CD8-positive, alpha-beta memory T cell (primary cell): ENCODE results near the gene SAMSN1. TPM values are rescaled to one million over a fixed set of nuclear protein-coding genes. Genes with fewer than 3 reads are reported as not detected.

Experiments
- CTCF ChIA-PET: fragments of 350-600 bp; sonication (Branson Sonifier 250); formaldehyde crosslinking; loops from one replicate; lab custom pipeline; 2021; ENCODE audit warnings: antibody characterized with exemption; lab: Charles Lee
- POLR2A ChIA-PET: fragments of 350-600 bp; sonication (Branson Sonifier 250); formaldehyde crosslinking; loops from one replicate; lab custom pipeline; 2021; ENCODE audit warnings: antibody characterized with exemption; lab: Charles Lee
- DNase-seq, 5 donors: peaks; one replicate each; pipeline versions ENCODE4 v3.0.0 to v3.0.0-alpha.2; 2020 to 2022; ENCODE audit warnings: mixed read lengths in 1 of 5
- H3K27ac ChIP-seq: one replicate; pipeline ENCODE4 v1.7.0; 2013; ENCODE audit warnings: low read depth, mild to moderate bottlenecking, low read length, moderate library complexity
- H3K27me3 ChIP-seq: 2 replicates; pipeline ENCODE4 v1.7.0; 2013; ENCODE audit warnings: low read length, mild to moderate bottlenecking; ENCODE audit not compliant: insufficient read depth, poor library complexity, severe bottlenecking
- H3K36me3 ChIP-seq: 2 replicates; pipeline ENCODE4 v1.7.0; 2013; ENCODE audit warnings: mild to moderate bottlenecking, low read length, moderate library complexity; ENCODE audit not compliant: insufficient read depth
- H3K4me1 ChIP-seq: 2 replicates; pipeline ENCODE4 v1.7.0; 2013; ENCODE audit warnings: mild to moderate bottlenecking, low read length, moderate library complexity; ENCODE audit not compliant: insufficient read depth
- H3K4me3 ChIP-seq: 2 replicates; pipeline ENCODE4 v1.7.0; 2013; ENCODE audit warnings: mild to moderate bottlenecking, low read length
- H3K9me3 ChIP-seq: 2 replicates; pipeline ENCODE4 v1.7.0; 2013; ENCODE audit warnings: mild to moderate bottlenecking, low read length
- H3K27ac Mint-ChIP-seq, 8 donors: one replicate each; pipeline ENCODE4 v1.8.0; 2020 to 2021; ENCODE audit warnings: mixed read lengths in 8 of 8, mild to moderate bottlenecking in 6 of 8, inconsistent platforms in 3 of 8, moderate library complexity in 3 of 8
- H3K27me3 Mint-ChIP-seq, 2 donors: one replicate each; pipeline ENCODE4 v1.8.0; 2020 to 2021; ENCODE audit warnings: mixed read lengths in 2 of 2, mild to moderate bottlenecking in 1 of 2, moderate library complexity in 1 of 2
- H3K36me3 Mint-ChIP-seq, 3 donors: one replicate each; pipeline ENCODE4 v1.8.0; 2020 to 2021; ENCODE audit warnings: mixed read lengths in 3 of 3, inconsistent platforms in 1 of 3, mild to moderate bottlenecking in 1 of 3
- H3K4me1 Mint-ChIP-seq, 3 donors: one replicate each; pipeline ENCODE4 v1.8.0; 2020 to 2021; ENCODE audit warnings: mixed read lengths in 3 of 3, inconsistent platforms in 1 of 3, mild to moderate bottlenecking in 1 of 3
- H3K4me3 Mint-ChIP-seq, 7 donors: one replicate each; pipeline ENCODE4 v1.8.0; 2020 to 2021; ENCODE audit warnings: mixed read lengths in 7 of 7, mild to moderate bottlenecking in 6 of 7, moderate library complexity in 4 of 7, inconsistent platforms in 2 of 7
- H3K9me3 Mint-ChIP-seq, 5 donors: one replicate each; pipeline ENCODE4 v1.8.0; 2020 to 2022; ENCODE audit warnings: mixed read lengths in 5 of 5, mild to moderate bottlenecking in 3 of 5, moderate library complexity in 2 of 5, inconsistent platforms in 1 of 5
- polyA plus RNA-seq: library from polyadenylated mRNA; unstranded; fragments of 300-500 nt; fragmentation: Illumina TruSeq; gene quantifications from one replicate; pipeline ENCODE4 v1.2.3, GENCODE V29; 2021
- total RNA-seq, 2 experiments: library from RNA; stranded (reverse); gene quantifications; one replicate each; pipeline ENCODE4 v1.2.3, GENCODE V29; 2021

The SAMSN1 gene
- total and polyA plus RNA-seq, 3 experiments from 2014 or later, result 34.1 to 83.2 (median 82.6) TPM

- Mint-ChIP-seq H3K36me3 (peaks cover 0 to 9% (median 3%) of the 10 kb centered on the region in 3 donors), H3K27ac (peak overlapping the region in 7 of 8 donors; percentile 65 to 89 (median 72)), H3K27me3 (no peaks in the 10 kb centered on the region), H3K4me1 (peaks cover 23 to 35% (median 34%) of the 10 kb centered on the region in 3 donors), H3K4me3 (peak overlapping the region in 6 of 7 donors; percentile 58 to 79 (median 70)), H3K9me3 (peaks cover 0 to 7% (median 0%) of the 10 kb centered on the region in 5 donors)
- no peaks in the 10 kb centered on the region for H3K27me3 ChIP-seq
- H3K4me3 ChIP-seq, result no peak overlapping the region
- ChIA-PET POLR2A (no interaction called here), CTCF (interaction anchor here (0.7 kb wide), 1 partner anchor 9 kb away, joined by 3 read pairs; no protein-coding TSS in a partner anchor)
- H3K36me3 ChIP-seq, result no peaks in the 10 kb centered on the region
- peaks cover 21% of the 10 kb centered on the region for H3K4me1 ChIP-seq
- no peaks in the 10 kb centered on the region for H3K9me3 ChIP-seq
- H3K27ac ChIP-seq, result no peak overlapping the region
- no peak for DNase-seq
Measured at GRCh38 chr21:14589855-14590563, 43.9 kb upstream of the SAMSN1 start.

GRCh38 chr21:14587266-14587665 lies 41.2 kb upstream of the SAMSN1 start:
- H3K4me3 ChIP-seq, result no peak overlapping the region
- H3K27ac ChIP-seq, result no peak overlapping the region
- Mint-ChIP-seq H3K36me3 (peaks cover 0 to 7% (median 0%) of the 10 kb centered on the region in 3 donors), H3K27ac (peak overlapping the region in 1 of 8 donors; percentile 7), H3K9me3 (peaks cover 0 to 3% (median 0%) of the 10 kb centered on the region in 5 donors), H3K4me1 (peaks cover 18 to 30% (median 28%) of the 10 kb centered on the region in 3 donors), H3K4me3 (no peak overlapping the region), H3K27me3 (no peaks in the 10 kb centered on the region)
- ChIA-PET CTCF (no interaction called here), POLR2A (no interaction called here)
- DNase-seq, result no peak
- H3K4me1 ChIP-seq, result peaks cover 17% of the 10 kb centered on the region
- no peaks in the 10 kb centered on the region for H3K36me3 ChIP-seq
- no peaks in the 10 kb centered on the region for H3K9me3 ChIP-seq
- no peaks in the 10 kb centered on the region for H3K27me3 ChIP-seq

GRCh38 chr21:14585122-14585521 lies 39.0 kb upstream of the SAMSN1 start:
- Mint-ChIP-seq H3K36me3 (peaks cover 0 to 5% (median 0%) of the 10 kb centered on the region in 3 donors), H3K4me1 (peaks cover 10 to 18% (median 17%) of the 10 kb centered on the region in 3 donors), H3K4me3 (no peak overlapping the region), H3K27me3 (no peaks in the 10 kb centered on the region), H3K9me3 (peaks cover 0 to 3% (median 0%) of the 10 kb centered on the region in 5 donors), H3K27ac (no peak overlapping the region)
- Histone ChIP-seq H3K27me3 (no peaks in the 10 kb centered on the region), H3K36me3 (no peaks in the 10 kb centered on the region), H3K4me3 (no peak overlapping the region), H3K27ac (peak overlapping the region; percentile 34), H3K9me3 (no peaks in the 10 kb centered on the region), H3K4me1 (peaks cover under 1% of the 10 kb centered on the region)
- POLR2A ChIA-PET, result no interaction called here
- CTCF ChIA-PET, result no interaction called here
- no peak for DNase-seq

- no peak overlapping the region for H3K4me3 ChIP-seq
- DNase-seq, result no peak
- POLR2A ChIA-PET, result no interaction called here
- Mint-ChIP-seq H3K9me3 (peaks cover 0 to 3% (median 0%) of the 10 kb centered on the region in 5 donors), H3K27me3 (no peaks in the 10 kb centered on the region), H3K27ac (no peak overlapping the region), H3K4me3 (no peak overlapping the region), H3K36me3 (peaks cover 0 to 5% (median 0%) of the 10 kb centered on the region in 3 donors), H3K4me1 (peaks cover 6 to 13% (median 11%) of the 10 kb centered on the region in 3 donors)
- H3K27ac ChIP-seq, result peak overlapping the region; percentile 34
- H3K9me3 ChIP-seq, result no peaks in the 10 kb centered on the region
- CTCF ChIA-PET, result no interaction called here
- H3K4me1 ChIP-seq, result no peaks in the 10 kb centered on the region
- no peaks in the 10 kb centered on the region for H3K36me3 ChIP-seq
- no peaks in the 10 kb centered on the region for H3K27me3 ChIP-seq
Measured at GRCh38 chr21:14584357-14585095, 38.4 kb upstream of the SAMSN1 start.

- CTCF ChIA-PET, result no interaction called here
- Histone ChIP-seq H3K4me1 (no peaks in the 10 kb centered on the region), H3K4me3 (no peak overlapping the region), H3K9me3 (no peaks in the 10 kb centered on the region), H3K27me3 (no peaks in the 10 kb centered on the region), H3K36me3 (no peaks in the 10 kb centered on the region), H3K27ac (peak overlapping the region; percentile 56)
- H3K4me1 Mint-ChIP-seq, result peaks cover 6 to 11% (median 10%) of the 10 kb centered on the region in 3 donors
- peaks cover 0 to 5% (median 0%) of the 10 kb centered on the region in 3 donors for H3K36me3 Mint-ChIP-seq
- no peak overlapping the region for H3K4me3 Mint-ChIP-seq
- no peak for DNase-seq
- peaks cover 0 to 3% (median 0%) of the 10 kb centered on the region in 5 donors for H3K9me3 Mint-ChIP-seq
- peaks cover 0 to 1% of the 10 kb centered on the region in 2 donors for H3K27me3 Mint-ChIP-seq
- H3K27ac Mint-ChIP-seq, result peak overlapping the region in 2 of 8 donors; percentile 7 to 21
- POLR2A ChIA-PET, result no interaction called here
Measured at GRCh38 chr21:14583629-14584255, 37.6 kb upstream of the SAMSN1 start.

- Histone ChIP-seq H3K9me3 (no peaks in the 10 kb centered on the region), H3K36me3 (no peaks in the 10 kb centered on the region), H3K27me3 (no peaks in the 10 kb centered on the region), H3K4me3 (no peak overlapping the region), H3K27ac (peak overlapping the region; percentile 56), H3K4me1 (no peaks in the 10 kb centered on the region)
- POLR2A ChIA-PET, result no interaction called here
- no peak overlapping the region for H3K4me3 Mint-ChIP-seq
- peaks cover 6 to 11% (median 10%) of the 10 kb centered on the region in 3 donors for H3K4me1 Mint-ChIP-seq
- CTCF ChIA-PET, result no interaction called here
- peaks cover 0 to 2% of the 10 kb centered on the region in 2 donors for H3K27me3 Mint-ChIP-seq
- no peak for DNase-seq
- H3K36me3 Mint-ChIP-seq, result peaks cover 0 to 2% (median 0%) of the 10 kb centered on the region in 3 donors
- H3K9me3 Mint-ChIP-seq, result no peaks in the 10 kb centered on the region
- H3K27ac Mint-ChIP-seq, result peak overlapping the region in 3 of 8 donors; percentile 7 to 29 (median 21)
Measured at GRCh38 chr21:14582934-14583628, 37.0 kb upstream of the SAMSN1 start.

GRCh38 chr21:14581902-14582457 lies 35.9 kb upstream of the SAMSN1 start:
- Mint-ChIP-seq H3K36me3 (peaks cover 0 to 2% (median 0%) of the 10 kb centered on the region in 3 donors), H3K4me1 (peaks cover 6 to 10% (median 8%) of the 10 kb centered on the region in 3 donors), H3K27me3 (peaks cover 0 to 2% of the 10 kb centered on the region in 2 donors), H3K27ac (peak overlapping the region in 7 of 8 donors; percentile 3 to 69 (median 53)), H3K9me3 (no peaks in the 10 kb centered on the region), H3K4me3 (peak overlapping the region; percentile 4 to 51 (median 47))
- Histone ChIP-seq H3K4me3 (peak overlapping the region; percentile 20), H3K27me3 (no peaks in the 10 kb centered on the region), H3K4me1 (no peaks in the 10 kb centered on the region), H3K36me3 (no peaks in the 10 kb centered on the region), H3K9me3 (no peaks in the 10 kb centered on the region), H3K27ac (no peak overlapping the region)
- ChIA-PET CTCF (interaction anchor here (2.0 kb wide), 1 partner anchor 11 kb away, joined by 7 read pairs; no protein-coding TSS in a partner anchor), POLR2A (no interaction called here)
- DNase-seq, result peak in 1 of 5 donors; percentile 7
